22Rv1 (cell line): ENCODE results near the gene CASP3.

Experiments used
- ZFX ChIP-seq: fragments of 450-650 bp; IDR thresholded peaks from 2 replicates; pipeline ENCODE4 v1.6.1; 2017; ENCODE audit warnings: antibody characterized with exemption, borderline replicate concordance
- TF ChIP-seq, protein P1 (sequence below): fragments of 450-650 bp; IDR thresholded peaks from 2 replicates; pipeline ENCODE4 v1.5.1; 2017; ENCODE audit warnings: mild to moderate bottlenecking

DNA sequence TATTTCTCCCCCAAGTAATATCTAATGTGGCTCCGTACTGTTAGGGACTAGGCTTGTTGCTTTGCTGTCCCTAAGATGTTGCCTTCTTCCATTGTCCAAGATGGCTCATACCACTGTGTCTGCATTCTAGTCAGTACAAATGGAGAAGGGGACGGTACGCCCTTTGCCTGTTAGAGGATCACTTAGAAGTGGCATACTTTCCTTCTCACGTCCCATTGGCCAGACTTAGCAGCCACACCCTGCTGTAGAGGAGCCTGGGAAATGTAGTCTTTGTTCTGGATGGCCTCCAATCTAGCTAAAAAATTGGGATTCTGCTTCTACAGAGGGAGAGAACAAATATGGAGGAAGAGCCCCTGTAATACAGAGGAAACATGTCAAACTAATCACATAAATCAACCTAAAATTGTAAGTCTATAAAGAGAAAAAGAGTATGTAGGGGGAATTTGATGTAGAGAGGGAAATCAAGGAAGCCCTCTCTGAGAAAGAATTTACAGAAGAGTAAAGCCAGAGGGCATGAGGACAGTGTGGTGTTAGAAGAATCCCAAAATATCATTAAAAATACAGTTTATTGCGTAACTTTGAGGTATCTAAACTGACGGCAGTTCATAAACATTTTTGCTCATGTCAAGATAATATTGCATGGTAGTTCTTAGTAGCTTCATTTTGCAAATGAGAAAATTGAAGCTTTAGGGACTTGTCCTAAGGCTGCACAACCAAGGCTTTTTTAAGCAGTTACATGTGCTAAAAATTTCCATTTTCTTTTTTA is 15.4 kb upstream of the CASP3 start:
- TF ChIP-seq, protein P1, sequence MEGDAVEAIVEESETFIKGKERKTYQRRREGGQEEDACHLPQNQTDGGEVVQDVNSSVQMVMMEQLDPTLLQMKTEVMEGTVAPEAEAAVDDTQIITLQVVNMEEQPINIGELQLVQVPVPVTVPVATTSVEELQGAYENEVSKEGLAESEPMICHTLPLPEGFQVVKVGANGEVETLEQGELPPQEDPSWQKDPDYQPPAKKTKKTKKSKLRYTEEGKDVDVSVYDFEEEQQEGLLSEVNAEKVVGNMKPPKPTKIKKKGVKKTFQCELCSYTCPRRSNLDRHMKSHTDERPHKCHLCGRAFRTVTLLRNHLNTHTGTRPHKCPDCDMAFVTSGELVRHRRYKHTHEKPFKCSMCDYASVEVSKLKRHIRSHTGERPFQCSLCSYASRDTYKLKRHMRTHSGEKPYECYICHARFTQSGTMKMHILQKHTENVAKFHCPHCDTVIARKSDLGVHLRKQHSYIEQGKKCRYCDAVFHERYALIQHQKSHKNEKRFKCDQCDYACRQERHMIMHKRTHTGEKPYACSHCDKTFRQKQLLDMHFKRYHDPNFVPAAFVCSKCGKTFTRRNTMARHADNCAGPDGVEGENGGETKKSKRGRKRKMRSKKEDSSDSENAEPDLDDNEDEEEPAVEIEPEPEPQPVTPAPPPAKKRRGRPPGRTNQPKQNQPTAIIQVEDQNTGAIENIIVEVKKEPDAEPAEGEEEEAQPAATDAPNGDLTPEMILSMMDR: no peak
- no peak for TF ChIP-seq ZFX
